Fibroblast of peridontal ligament (primary cell): ENCODE measurements around the gene PCF11.

Experiments
- DNase-seq: peaks from one replicate; pipeline ENCODE4 v3.0.0-alpha.2; 2010; ENCODE audit errors: extremely low read depth

The PCF11 gene

GRCh38 chr11:83151274-83151977, 5.5 kb upstream of the PCF11 start:
- no peak for DNase-seq

DNA sequence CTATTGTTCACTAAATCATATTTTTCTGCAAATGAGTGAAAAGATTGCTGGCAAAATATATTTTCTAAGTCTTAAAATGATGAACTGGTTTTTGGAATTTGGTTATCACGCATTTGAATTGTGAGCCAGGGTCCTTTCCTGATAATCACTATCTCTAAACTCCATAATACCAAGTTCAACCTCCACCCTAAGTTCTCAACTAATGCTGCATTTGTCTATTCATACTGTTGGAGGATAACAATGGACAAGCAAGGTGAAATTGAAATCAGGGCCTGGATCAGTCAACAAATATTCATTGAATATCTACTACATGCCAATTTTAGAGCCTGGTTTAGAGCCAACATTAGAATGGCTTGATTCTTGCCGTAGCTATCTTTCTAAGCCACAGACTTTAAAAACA, 4.7 kb upstream of the PCF11 start:
- no peak for DNase-seq

- DNase-seq, result no peak
Observed at GRCh38 chr11:83153764-83154163, 3.2 kb upstream of the PCF11 start.

DNA sequence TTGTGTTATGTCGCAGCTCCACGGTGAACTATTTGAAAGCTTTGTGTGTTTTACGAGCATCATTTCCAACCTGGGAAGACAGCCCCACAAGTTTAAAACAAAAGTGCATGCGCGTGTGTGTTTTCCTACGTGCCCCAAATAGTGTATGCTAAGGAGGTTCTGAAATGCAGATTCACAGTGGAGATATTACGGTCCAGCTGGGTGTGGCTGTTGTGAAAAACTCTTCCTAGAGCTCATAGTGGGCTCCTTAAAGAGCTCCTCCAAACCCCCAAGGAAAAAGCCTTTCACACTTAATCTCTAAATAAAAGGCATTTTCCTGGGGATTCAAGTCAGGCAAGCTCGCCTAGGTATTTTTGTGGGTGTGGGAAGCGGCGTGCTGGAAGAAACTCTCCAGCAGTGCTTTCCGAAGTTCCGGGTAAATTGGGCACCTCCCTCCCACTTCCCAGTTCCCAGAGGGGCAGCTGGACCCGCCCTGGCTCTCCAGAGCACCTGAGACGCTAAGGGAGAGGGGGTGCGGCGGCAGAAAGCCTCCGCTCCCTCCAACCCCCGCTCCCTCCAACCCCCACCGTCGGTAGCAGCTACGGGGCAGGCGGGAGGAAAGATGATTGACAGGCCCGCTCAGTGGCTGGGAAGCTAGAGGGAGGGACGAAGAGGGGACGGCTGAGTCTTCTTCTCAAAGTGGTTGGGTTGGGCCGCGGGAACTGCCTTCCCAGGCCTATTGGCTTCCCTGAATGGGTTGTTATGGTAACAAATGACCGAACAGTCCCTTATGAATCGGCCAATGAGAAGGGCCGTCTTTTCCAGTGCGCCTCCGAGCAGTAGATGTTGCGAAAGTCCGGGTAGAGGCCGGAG, 561 bp upstream of the PCF11 start:
- DNase-seq, result peak; percentile 100

DNA sequence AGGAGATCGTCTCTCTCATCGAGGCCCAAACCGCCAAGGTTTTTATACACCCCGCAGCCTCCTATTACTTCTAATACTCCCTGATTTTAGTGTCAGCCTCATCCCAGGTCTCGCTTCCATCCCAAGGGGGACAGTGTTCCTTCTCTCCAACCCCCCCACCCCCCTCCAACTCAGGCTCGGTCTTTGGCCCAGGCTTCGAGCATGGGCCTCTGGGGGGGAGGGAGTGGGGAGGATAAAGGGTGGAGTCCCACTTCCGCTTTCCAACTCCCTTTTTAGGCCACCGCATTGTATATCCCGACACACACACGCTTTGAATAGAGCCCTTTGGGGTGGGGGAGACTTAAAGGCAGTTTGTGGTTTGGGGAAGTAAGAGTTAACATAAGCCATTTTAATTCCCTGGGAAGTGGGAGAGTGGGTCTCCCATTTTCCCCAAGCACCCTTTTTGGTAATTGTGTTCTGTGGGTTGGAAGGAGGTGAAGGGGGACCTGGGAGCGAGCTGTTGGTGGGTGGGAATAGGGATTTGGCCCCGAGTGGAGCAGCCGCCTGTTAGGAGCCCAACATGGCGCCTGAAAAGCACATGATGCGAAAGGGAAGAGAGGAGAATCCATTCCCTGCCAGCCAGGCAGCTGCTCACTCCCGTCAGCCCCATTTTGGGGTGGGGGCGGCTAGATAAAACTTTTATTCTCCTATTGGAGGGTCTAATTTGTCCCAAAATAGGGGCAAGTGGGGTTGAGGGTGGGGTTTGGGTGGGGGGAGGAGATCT, 844 bp downstream of the PCF11 start:
- DNase-seq, result peak; percentile 57

DNA sequence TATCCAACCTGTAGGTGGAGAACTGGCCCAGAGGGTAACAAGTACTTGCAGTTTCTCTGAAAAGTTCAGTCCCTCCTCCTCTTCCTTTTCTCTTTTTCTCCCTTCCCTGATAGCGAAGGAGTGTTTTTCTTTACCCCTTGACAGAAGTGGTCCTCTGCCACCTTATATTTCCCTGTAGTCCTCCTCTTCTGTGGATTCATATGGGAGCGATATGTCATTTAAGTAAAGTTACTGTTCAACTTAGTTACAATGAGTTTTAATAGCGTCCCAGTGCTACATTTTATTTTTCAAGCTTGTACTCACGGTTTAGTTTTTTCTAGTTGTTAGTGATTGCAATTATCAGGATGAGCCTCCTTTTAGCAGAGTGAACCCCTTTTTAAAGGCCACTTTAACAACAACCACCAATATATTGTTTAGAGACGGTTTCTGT, 1.4 kb downstream of the PCF11 start:
- DNase-seq, result peak; percentile 48

- DNase-seq, result peak; percentile 27
Observed at GRCh38 chr11:83158965-83159901, 2.3 kb downstream of the PCF11 start.

GRCh38 chr11:83159902-83160865, 3.3 kb downstream of the PCF11 start:
- DNase-seq, result peak; percentile 57

DNA sequence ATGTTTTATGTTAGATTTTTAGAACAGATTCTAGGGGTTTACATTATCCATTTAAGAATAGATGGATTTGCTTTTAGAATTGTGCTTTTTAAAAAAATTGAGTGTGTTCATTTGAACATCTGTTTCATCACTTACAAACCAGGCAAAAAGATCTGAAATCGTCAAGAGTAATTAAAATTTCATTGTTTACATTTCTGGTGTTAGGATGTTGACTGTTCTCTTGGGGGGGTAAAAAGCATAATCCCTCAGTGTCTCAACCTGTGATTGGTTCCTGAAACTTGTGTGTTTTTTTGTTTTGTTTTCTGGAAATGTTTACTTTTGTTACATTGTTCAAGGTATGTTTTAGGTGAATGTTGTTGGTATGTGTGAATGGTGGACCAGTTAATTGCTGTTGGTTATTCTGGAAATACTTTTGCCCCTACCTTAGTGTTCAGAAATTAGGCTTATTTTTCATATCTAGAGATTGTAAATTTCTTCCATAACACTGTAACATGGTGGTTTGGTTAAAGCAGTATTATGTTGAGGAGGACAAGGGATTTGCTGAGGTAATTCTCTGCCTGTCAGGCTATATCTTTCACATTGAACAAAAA, 4.8 kb downstream of the PCF11 start:
- peak; percentile 15 for DNase-seq

DNA sequence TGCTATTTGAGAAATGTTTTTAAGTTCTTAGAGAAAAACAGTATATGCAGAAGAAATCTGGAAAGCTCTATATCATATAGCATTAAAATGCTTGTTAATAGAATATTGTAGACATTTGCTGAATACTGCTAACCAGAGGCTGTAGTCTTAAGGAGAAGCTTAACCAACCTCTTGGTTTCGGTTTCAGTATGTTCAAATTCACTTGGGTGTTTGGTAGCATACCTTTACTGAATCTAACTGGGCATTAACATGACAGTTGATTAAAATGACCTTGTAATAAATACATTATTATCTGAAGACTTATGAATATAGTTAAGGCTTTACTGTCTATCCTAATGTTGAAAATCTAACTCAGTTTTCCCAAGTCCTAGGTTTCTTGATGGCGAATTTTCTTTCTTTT, 5.4 kb downstream of the PCF11 start:
- DNase-seq, result peak; percentile 51

DNA sequence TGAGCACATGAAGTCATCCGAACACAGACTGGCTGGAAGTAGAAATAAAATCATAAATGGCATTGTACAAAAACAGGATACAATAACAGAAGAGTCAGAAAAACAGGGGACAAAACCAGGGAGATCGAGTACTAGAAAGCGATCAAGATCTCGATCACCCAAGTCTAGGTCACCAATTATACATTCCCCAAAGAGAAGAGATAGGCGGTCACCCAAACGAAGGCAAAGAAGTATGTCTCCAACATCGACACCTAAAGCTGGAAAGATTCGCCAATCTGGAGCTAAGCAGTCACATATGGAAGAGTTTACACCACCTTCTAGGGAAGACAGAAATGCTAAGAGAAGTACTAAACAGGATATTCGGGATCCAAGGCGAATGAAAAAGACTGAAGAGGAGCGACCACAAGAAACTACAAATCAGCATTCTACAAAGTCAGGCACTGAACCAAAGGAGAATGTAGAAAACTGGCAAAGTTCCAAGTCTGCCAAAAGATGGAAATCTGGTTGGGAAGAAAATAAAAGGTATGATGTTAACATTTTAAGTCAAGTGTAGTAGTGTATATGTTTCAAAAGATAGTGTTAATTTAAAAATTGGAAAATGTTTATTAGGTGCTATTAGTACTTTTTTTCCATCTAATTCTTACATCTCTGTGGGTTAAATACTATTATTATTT, 9.4 kb downstream of the PCF11 start:
- no peak for DNase-seq

GRCh38 chr11:83168756-83169155, 11.8 kb downstream of the PCF11 start:
- no peak for DNase-seq

DNA sequence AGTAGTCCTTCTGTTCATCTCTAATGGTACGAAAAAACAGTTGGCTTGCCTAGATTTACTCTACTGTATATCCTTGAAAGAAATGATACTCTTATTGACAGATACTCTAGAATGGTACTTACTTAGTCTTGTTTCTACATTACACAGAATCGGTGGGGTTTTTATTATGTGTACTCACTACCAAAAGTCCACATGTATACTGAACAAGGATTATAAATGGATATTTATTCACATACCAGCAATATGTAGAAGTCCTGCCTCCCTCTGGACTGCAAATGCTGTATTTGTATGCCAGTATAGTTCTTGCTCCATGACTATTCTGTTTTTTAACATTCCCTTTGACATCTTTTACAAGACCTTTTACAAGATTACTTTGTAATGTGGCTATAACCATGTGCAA, 13.9 kb downstream of the PCF11 start:
- no peak for DNase-seq

DNA sequence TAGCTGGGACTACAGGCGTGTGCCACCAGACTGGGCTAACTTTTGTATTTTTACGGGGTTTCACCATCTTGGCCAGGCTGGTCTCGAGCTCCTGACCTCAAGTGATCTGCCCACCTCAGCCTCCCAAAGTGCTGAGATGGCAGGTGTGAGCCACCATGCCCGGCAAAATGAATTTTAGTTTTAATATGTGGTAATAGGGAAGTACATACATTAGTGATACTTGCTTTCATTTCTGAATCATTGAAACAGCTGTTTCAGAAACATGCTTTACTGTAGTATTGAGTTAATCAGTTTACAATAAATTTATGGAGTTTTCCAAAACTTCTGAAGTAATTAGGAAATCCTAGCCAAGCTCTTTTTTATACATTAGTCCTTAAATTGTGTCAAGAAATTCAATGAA, 15.6 kb downstream of the PCF11 start:
- no peak for DNase-seq

DNA sequence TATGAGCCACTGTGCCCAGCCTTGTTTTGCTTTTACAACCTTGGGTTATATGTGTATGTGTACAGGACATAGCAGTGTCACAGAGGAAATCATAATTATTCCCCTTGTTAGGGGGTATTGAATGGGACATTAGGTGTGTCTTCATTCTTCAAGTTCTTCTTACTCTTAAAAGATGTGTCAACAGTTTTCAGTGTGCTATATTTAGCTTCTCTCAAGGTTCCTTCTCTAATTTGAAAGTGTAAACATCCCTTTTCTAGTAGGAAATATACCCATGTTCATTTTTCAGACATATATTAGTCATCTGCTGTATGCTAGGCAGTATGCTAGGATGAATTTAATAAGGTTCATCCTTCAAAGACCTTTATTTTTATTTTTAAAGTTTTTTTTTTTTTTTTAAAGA, 17.1 kb downstream of the PCF11 start:
- no peak for DNase-seq

DNA sequence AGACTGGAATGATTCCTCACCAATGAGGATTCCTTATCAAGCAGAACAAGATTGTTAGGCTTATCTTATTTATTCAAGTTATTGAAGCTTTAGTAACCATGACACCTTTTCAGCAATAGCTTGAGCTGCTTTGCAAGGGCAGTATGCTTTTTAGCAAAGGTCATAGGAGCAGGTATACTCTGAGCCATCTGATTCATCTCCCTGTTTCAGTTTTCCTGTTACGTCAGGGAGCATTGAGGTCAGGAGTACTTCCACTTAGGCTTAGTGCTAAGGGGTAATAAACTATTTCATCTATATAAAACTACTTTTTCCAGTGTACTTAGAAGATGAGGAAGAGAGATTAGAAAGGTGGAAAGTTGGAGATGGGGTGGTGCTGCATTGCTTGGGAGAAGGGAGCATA, 18.9 kb downstream of the PCF11 start:
- DNase-seq, result no peak

- DNase-seq, result no peak
Observed at GRCh38 chr11:83181815-83182214, 24.9 kb downstream of the PCF11 start.

DNA sequence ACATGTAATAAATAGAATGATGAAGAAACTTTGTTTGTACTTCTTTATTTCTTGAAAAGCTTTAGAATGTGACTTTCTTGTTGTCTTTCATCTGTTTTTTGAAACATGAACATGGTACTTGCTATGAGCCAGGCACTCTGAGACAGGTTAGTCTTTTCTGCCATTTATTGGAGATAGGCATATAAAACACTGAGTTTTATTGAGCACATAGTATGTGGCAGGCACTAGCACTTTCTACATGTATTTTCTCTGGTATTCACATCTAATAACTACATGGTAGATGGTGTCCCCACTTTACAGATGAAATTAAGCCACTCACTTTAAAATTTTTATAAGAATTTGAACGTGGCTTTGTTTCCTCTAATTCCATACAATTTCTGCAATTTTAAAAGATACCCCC, 28.8 kb downstream of the PCF11 start:
- DNase-seq, result no peak

DNA sequence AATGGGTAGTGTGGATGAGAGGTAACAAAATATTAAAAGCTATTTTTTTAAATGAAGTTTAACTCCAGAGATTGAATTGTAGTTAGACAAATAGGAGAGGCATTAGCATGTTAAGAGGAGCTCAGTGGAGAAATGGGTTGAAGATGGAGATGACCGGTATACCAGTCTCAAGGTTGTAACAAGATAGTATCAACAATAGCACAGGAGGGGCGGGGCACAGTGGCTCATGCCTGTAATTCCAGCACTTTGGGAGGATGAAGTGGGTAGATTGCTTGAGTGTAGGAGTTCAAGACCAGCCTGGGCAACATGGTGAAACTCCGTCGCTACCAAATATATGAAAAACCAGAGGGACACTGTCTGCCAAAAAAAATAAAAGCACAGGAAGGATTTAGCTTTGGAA, 30.5 kb downstream of the PCF11 start:
- DNase-seq, result no peak
